ENCODE data around the gene FIG4. TPM values are rescaled to one million over a fixed set of nuclear protein-coding genes. Genes with fewer than 3 reads are reported as not detected.

Gene FIG4
- total RNA-seq, 1 donor from 2014 or later: 14.7 TPM

GRCh38 chr6:109662192-109662591 lies 28.9 kb upstream of the FIG4 start:
- FAIRE-seq (no peak), DNase-seq (ENCODE audit: low read depth) (peak; percentile 37)
- Histone ChIP-seq H3K27me3 (ENCODE audit: control insufficient read depth, insufficient read depth, low read length) (no peaks in the 10 kb centered on the region), H3K4me3 (ENCODE audit: low read depth, low read length) (no peak overlapping the region), H3K36me3 (ENCODE audit: control insufficient read depth, insufficient read depth, low read length) (no peaks in the 10 kb centered on the region)
- no peak for TF ChIP-seq CTCF (IDR thresholded peaks at IDR 0.05; ENCODE audit: insufficient read depth, low read length, severe bottlenecking)

- Histone ChIP-seq H3K36me3 (ENCODE audit: control insufficient read depth, insufficient read depth, low read length) (no peaks in the 10 kb centered on the region), H3K27me3 (ENCODE audit: control insufficient read depth, insufficient read depth, low read length) (no peaks in the 10 kb centered on the region), H3K4me3 (ENCODE audit: low read depth, low read length) (no peak overlapping the region)
- no peak for DNase-seq (ENCODE audit: low read depth)
- no peak for FAIRE-seq
- no peak for TF ChIP-seq CTCF (IDR thresholded peaks at IDR 0.05; ENCODE audit: insufficient read depth, low read length, severe bottlenecking)
These were observed 21.3 kb upstream of the FIG4 start for GRCh38 chr6:109669811-109670210.

- no peaks in the 10 kb centered on the region for H3K36me3 ChIP-seq (ENCODE audit: control insufficient read depth, insufficient read depth, low read length)
- no peaks in the 10 kb centered on the region for H3K27me3 ChIP-seq (ENCODE audit: control insufficient read depth, insufficient read depth, low read length)
- FAIRE-seq (no peak), DNase-seq (ENCODE audit: low read depth) (no peak)
- TF ChIP-seq CTCF (IDR thresholded peaks at IDR 0.05; ENCODE audit: insufficient read depth, low read length, severe bottlenecking): no peak
- no peak overlapping the region for H3K4me3 ChIP-seq (ENCODE audit: low read depth, low read length)
These were observed 19.4 kb upstream of the FIG4 start for GRCh38 chr6:109671733-109672132.

- Histone ChIP-seq H3K36me3 (ENCODE audit: control insufficient read depth, insufficient read depth, low read length) (no peaks in the 10 kb centered on the region), H3K27me3 (ENCODE audit: control insufficient read depth, insufficient read depth, low read length) (no peaks in the 10 kb centered on the region), H3K4me3 (ENCODE audit: low read depth, low read length) (no peak overlapping the region)
- no peak for FAIRE-seq
- TF ChIP-seq CTCF (IDR thresholded peaks at IDR 0.05; ENCODE audit: insufficient read depth, low read length, severe bottlenecking): no peak
- no peak for DNase-seq (ENCODE audit: low read depth)
These were observed 18.9 kb upstream of the FIG4 start for GRCh38 chr6:109672175-109672574.

GRCh38 chr6:109672839-109673238 lies 18.3 kb upstream of the FIG4 start:
- DNase-seq (ENCODE audit: low read depth) (no peak), FAIRE-seq (no peak)
- Histone ChIP-seq H3K36me3 (ENCODE audit: control insufficient read depth, insufficient read depth, low read length) (no peaks in the 10 kb centered on the region), H3K4me3 (ENCODE audit: low read depth, low read length) (no peak overlapping the region), H3K27me3 (ENCODE audit: control insufficient read depth, insufficient read depth, low read length) (no peaks in the 10 kb centered on the region)
- TF ChIP-seq CTCF (IDR thresholded peaks at IDR 0.05; ENCODE audit: insufficient read depth, low read length, severe bottlenecking): no peak

GRCh38 chr6:109676724-109677123 lies 14.4 kb upstream of the FIG4 start:
- Histone ChIP-seq H3K4me3 (ENCODE audit: low read depth, low read length) (no peak overlapping the region), H3K36me3 (ENCODE audit: control insufficient read depth, insufficient read depth, low read length) (no peaks in the 10 kb centered on the region), H3K27me3 (ENCODE audit: control insufficient read depth, insufficient read depth, low read length) (no peaks in the 10 kb centered on the region)
- no peak for FAIRE-seq
- TF ChIP-seq CTCF (IDR thresholded peaks at IDR 0.05; ENCODE audit: insufficient read depth, low read length, severe bottlenecking): no peak
- no peak for DNase-seq (ENCODE audit: low read depth)

Data from bronchial epithelial cell (primary cell).